Gastrocnemius medialis (tissue), 4 donors: ENCODE results near the gene MYO1D. TPM values are rescaled to one million over a fixed set of nuclear protein-coding genes. Genes with fewer than 3 reads are reported as not detected.

Experiments used
- ATAC-seq, 2 donors: fragments of 150-250 bp; one replicate each; pipeline ENCODE4 v1.9.1; 2016
- DNase-seq, 2 donors: peaks; one replicate each; pipeline ENCODE4 v3.0.0-alpha.2; 2019
- H3K27ac ChIP-seq, 4 donors: fragments of 200-600 bp; sonication (generic); 1 replicate in 1 of 4; 2 replicates in 3 of 4; pipeline ENCODE4 v1.5.1; 2016 to 2018; ENCODE audit warnings: mild to moderate bottlenecking in 2 of 4, moderate library complexity in 1 of 4
- H3K27me3 ChIP-seq, 3 donors: fragments of 200-600 bp; sonication (generic) in 2 of 3; 1 replicate in 1 of 3; 2 replicates in 2 of 3; pipeline versions ENCODE4 v1.5.1 to v1.6.0; 2016 to 2019; ENCODE audit warnings: mild to moderate bottlenecking in 1 of 3, moderate library complexity in 1 of 3
- H3K36me3 ChIP-seq, 2 donors: fragments of 200-600 bp; sonication (generic) in 1 of 2; one replicate each; pipeline ENCODE4 v1.5.1; 2017 to 2018
- H3K4me1 ChIP-seq, 2 donors: fragments of 200-600 bp; sonication (generic) in 1 of 2; one replicate each; pipeline ENCODE4 v1.5.1; 2016 to 2017; ENCODE audit warnings: mild to moderate bottlenecking in 2 of 2
- H3K4me3 ChIP-seq, 4 donors: fragments of 200-600 bp; sonication (generic) in 3 of 4; 1 replicate in 1 of 4; 2 replicates in 3 of 4; pipeline ENCODE4 v1.5.1; 2016 to 2019; ENCODE audit warnings: mild to moderate bottlenecking in 2 of 4
- H3K9me3 ChIP-seq, 3 donors: fragments of 200-600 bp; sonication (generic) in 2 of 3; 1 replicate in 1 of 3; 2 replicates in 2 of 3; pipeline ENCODE4 v1.5.1; 2016 to 2019
- CTCF ChIP-seq, 5 experiments: fragments of 450-650 bp in 3 of 5; fragments of 200-600 bp in 2 of 5; sonication (generic) in 2 of 5; IDR thresholded peaks in 4 of 5; conservative IDR thresholded peaks in 1 of 5; 1 replicate in 4 of 5; 2 replicates in 1 of 5; pipeline ENCODE4 v1.5.1; 2016 to 2019; ENCODE audit warnings: antibody characterized with exemption in 5 of 5, mild to moderate bottlenecking in 3 of 5, moderate library complexity in 3 of 5
- POLR2A ChIP-seq, 2 donors: fragments of 450-650 bp; IDR thresholded peaks; one replicate each; pipeline ENCODE4 v1.6.1; 2017; ENCODE audit warnings: antibody characterized with exemption in 2 of 2, mild to moderate bottlenecking in 2 of 2, moderate library complexity in 2 of 2
- in situ Hi-C, 4 donors: fragments of 200-750 bp; cut with MboI; loops; one replicate each; pipeline versions ENCODE4 v1.15.0 to v1.8.0; 2017; ENCODE audit warnings: low sequenced_read_pairs in 4 of 4
- intact Hi-C: fragments of 100-400 bp; cut with DNase I; formaldehyde crosslinking; loops from one replicate; pipeline ENCODE4 v1.15.1; 2023; ENCODE audit warnings: low total_unique reads
- total RNA-seq, 4 donors: library from RNA; depleted of rRNA; stranded (reverse); fragments of >200 nt; gene quantifications; one replicate each; pipeline versions ENCODE4 v1.1.0 to v1.2.3, GENCODE V29; 2016

The MYO1D gene
- total RNA-seq, 4 donors from 2014 or later, result 5.8 to 20.1 (median 7.8) TPM

GRCh38 chr17:32917842-32918241 is 40.9 kb upstream of the MYO1D start:
- ATAC-seq (no peak), DNase-seq (no peak)
- no peaks in the 10 kb centered on the region for H3K9me3 ChIP-seq
- no peaks in the 10 kb centered on the region for H3K27me3 ChIP-seq
- TF ChIP-seq POLR2A (IDR thresholded peaks at IDR 0.05), result no peak
- no peak for TF ChIP-seq CTCF (IDR thresholded peaks at IDR 0.05 in 4 of 5, conservative IDR thresholded peaks at IDR 0.05 in 1 of 5)
- in situ Hi-C loops (loop anchor here in 1 of 4 donors (10.0 kb wide), 1 partner anchor 133 kb away; no protein-coding TSS in a partner anchor), intact Hi-C loops (loop anchor here (10.0 kb wide), 1 partner anchor 133 kb away; no protein-coding TSS in a partner anchor)
- no peaks in the 10 kb centered on the region for H3K4me1 ChIP-seq
- no peak overlapping the region for H3K27ac ChIP-seq
- no peaks in the 10 kb centered on the region for H3K36me3 ChIP-seq
- H3K4me3 ChIP-seq, result no peak overlapping the region

- Histone ChIP-seq H3K36me3 (no peaks in the 10 kb centered on the region), H3K4me3 (no peak overlapping the region), H3K27ac (no peak overlapping the region), H3K27me3 (no peaks in the 10 kb centered on the region), H3K9me3 (no peaks in the 10 kb centered on the region), H3K4me1 (no peaks in the 10 kb centered on the region)
- in situ Hi-C loops, result loop anchor here in 1 of 4 donors (10.0 kb wide), 1 partner anchor 132 kb away; no protein-coding TSS in a partner anchor
- no peak for ATAC-seq
- intact Hi-C loops, result loop anchor here (10.0 kb wide), 1 partner anchor 132 kb away; no protein-coding TSS in a partner anchor
- no peak for DNase-seq
- no peak for TF ChIP-seq POLR2A (IDR thresholded peaks at IDR 0.05)
- TF ChIP-seq CTCF (IDR thresholded peaks at IDR 0.05 in 4 of 5, conservative IDR thresholded peaks at IDR 0.05 in 1 of 5), result no peak
Measured at GRCh38 chr17:32917081-32917480, 40.2 kb upstream of the MYO1D start.

DNA sequence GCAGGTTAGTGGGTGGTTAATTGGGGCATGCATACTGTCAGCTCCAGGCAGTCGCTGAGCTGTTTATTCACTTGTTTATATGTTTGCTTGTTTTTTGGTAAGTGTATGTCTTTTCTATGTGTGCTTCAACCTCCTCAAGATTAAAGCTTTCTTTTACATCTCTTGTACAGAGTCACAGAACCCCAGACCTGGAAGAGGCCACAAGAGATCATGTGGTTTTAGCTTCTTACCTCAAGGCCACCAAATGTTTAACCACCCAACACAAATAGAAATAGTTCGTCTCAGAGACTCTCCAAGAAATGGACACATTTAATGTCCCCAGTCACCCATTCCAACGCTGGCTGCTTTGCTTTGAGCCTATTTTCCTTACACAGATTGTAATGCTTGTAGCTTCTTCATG is 39.2 kb upstream of the MYO1D start:
- DNase-seq, result no peak
- intact Hi-C loops (loop anchor here (10.0 kb wide), 1 partner anchor 131 kb away; no protein-coding TSS in a partner anchor), in situ Hi-C loops (loop anchor here in 1 of 4 donors (10.0 kb wide), 1 partner anchor 131 kb away; no protein-coding TSS in a partner anchor)
- H3K27me3 ChIP-seq, result no peaks in the 10 kb centered on the region
- no peaks in the 10 kb centered on the region for H3K4me1 ChIP-seq
- no peaks in the 10 kb centered on the region for H3K9me3 ChIP-seq
- TF ChIP-seq CTCF (IDR thresholded peaks at IDR 0.05 in 4 of 5, conservative IDR thresholded peaks at IDR 0.05 in 1 of 5) (no peak), POLR2A (IDR thresholded peaks at IDR 0.05) (no peak)
- no peak overlapping the region for H3K4me3 ChIP-seq
- H3K27ac ChIP-seq, result no peak overlapping the region
- ATAC-seq, result no peak
- no peaks in the 10 kb centered on the region for H3K36me3 ChIP-seq

- ATAC-seq (no peak), DNase-seq (no peak)
- intact Hi-C loops, result loop anchor here (10.0 kb wide), 1 partner anchor 130 kb away; no protein-coding TSS in a partner anchor
Measured at GRCh38 chr17:32915245-32915644, 38.3 kb upstream of the MYO1D start.

More at GRCh38 chr17:32915245-32915644, 38.3 kb upstream of the MYO1D start:
- H3K27ac ChIP-seq, result no peak overlapping the region
- TF ChIP-seq POLR2A (IDR thresholded peaks at IDR 0.05), result no peak
- no peak for TF ChIP-seq CTCF (IDR thresholded peaks at IDR 0.05 in 4 of 5, conservative IDR thresholded peaks at IDR 0.05 in 1 of 5)
- in situ Hi-C loops, result loop anchor here in 1 of 4 donors (10.0 kb wide), 1 partner anchor 130 kb away; no protein-coding TSS in a partner anchor
- H3K27me3 ChIP-seq, result no peaks in the 10 kb centered on the region
- H3K36me3 ChIP-seq, result no peaks in the 10 kb centered on the region
- no peak overlapping the region for H3K4me3 ChIP-seq
- H3K9me3 ChIP-seq, result no peaks in the 10 kb centered on the region
- no peaks in the 10 kb centered on the region for H3K4me1 ChIP-seq
